ENCODE results near the gene SMAD7.

GRCh38 chr18:48884771-48885170 is 66.0 kb downstream of the SMAD7 start:
- TF ChIP-seq RARB (CRISPR knock-in tag; IDR thresholded peaks at IDR 0.05) (no peak), GLIS3 (CRISPR knock-in tag; IDR thresholded peaks at IDR 0.05) (no peak), SNAI2 (CRISPR knock-in tag; IDR thresholded peaks at IDR 0.05) (no peak), ARNTL (CRISPR knock-in tag; IDR thresholded peaks at IDR 0.05; ENCODE audit: borderline replicate concordance, low read depth) (no peak), CREB5 (CRISPR knock-in tag; IDR thresholded peaks at IDR 0.05; ENCODE audit: low read depth) (no peak)
